Astrocyte of the spinal cord (primary cell): ENCODE measurements around the gene TBR1.

ENCODE experiments used
- DNase-seq: peaks from one replicate; pipeline ENCODE4 v3.0.0; 2011; ENCODE audit warnings: low read depth, low spot score
- H3K4me3 ChIP-seq: 2 replicates; pipeline ENCODE4 v1.5.1; 2011; ENCODE audit warnings: low read depth, mild to moderate bottlenecking, low read length, moderate library complexity
- in situ Hi-C: cut with HindIII; loops from 2 replicates; pipeline ENCODE4 v1.10.0; 2017; ENCODE audit warnings: low sequenced_read_pairs
- TF ChIP-seq, protein P1 (sequence below): IDR thresholded peaks from 2 replicates; pipeline ENCODE4 v1.5.1; 2012; ENCODE audit warnings: low read depth, mild to moderate bottlenecking, low read length, inconsistent platforms

Gene TBR1

DNA sequence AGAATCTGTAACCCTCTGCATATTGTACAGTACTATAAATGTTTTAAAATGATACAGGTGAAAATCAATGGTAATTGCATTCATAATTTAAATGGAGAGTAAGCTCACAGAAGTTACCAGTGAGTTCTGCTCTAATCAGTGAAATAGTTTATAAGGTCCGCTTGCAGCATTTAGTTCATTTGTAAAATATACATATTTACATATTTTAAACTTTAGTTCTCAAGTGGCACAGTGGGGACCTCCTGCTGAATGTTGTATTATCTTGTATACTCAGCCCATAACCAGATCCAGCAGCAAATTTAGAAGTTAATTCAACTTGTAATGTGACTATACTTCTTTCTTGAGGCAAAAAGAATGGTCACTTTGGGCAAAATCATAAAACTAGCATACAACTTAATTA, 41.7 kb upstream of the TBR1 start:
- no peak overlapping the region for H3K4me3 ChIP-seq
- TF ChIP-seq, protein P1, sequence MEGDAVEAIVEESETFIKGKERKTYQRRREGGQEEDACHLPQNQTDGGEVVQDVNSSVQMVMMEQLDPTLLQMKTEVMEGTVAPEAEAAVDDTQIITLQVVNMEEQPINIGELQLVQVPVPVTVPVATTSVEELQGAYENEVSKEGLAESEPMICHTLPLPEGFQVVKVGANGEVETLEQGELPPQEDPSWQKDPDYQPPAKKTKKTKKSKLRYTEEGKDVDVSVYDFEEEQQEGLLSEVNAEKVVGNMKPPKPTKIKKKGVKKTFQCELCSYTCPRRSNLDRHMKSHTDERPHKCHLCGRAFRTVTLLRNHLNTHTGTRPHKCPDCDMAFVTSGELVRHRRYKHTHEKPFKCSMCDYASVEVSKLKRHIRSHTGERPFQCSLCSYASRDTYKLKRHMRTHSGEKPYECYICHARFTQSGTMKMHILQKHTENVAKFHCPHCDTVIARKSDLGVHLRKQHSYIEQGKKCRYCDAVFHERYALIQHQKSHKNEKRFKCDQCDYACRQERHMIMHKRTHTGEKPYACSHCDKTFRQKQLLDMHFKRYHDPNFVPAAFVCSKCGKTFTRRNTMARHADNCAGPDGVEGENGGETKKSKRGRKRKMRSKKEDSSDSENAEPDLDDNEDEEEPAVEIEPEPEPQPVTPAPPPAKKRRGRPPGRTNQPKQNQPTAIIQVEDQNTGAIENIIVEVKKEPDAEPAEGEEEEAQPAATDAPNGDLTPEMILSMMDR, result no peak
- in situ Hi-C loops, result no loop called here
- no peak for DNase-seq

DNA sequence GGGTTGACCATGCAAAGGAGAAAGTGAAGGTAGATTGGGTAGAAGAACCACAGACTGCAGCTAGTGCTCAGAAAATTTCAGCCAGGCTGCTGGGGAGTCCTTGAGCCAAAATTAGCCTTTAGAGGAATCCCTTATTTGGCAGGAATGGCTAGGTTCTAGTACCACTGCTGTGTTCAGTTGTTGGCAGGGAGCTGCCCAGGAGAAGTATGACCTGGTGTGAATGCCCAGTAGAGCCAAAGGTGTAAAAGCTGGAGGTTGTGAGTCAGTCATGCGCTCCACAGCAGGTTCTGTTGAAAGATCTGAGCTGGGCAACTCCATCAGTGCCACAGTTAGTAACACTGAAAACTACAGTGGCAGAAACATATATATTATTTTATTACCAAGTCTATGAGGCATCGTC, 36.4 kb upstream of the TBR1 start:
- no peak overlapping the region for H3K4me3 ChIP-seq
- TF ChIP-seq, protein P1, result no peak
- in situ Hi-C loops, result no loop called here
- DNase-seq, result no peak

- DNase-seq, result no peak
- in situ Hi-C loops, result no loop called here
- TF ChIP-seq, protein P1, result no peak
- no peak overlapping the region for H3K4me3 ChIP-seq
These were observed 34.6 kb upstream of the TBR1 start for GRCh38 chr2:161381546-161381945.

DNA sequence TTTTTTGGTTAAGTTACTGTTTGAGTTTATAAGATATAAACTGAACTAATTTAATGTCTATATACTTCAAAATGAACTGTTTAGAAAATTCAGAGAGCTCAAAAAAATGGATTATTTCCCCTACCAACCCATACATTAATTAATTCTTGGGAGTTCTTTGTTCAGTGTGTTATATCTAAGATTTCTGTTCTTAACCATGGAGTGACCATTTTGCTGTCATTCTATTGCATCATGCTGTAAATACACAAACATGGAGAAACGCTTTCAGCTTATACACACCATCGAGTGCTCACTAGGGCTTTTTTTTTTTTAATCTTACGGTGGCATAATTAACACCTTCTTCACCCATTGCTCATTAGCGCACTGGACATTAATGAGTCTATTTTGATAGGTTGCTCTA, 33.4 kb upstream of the TBR1 start:
- in situ Hi-C loops, result no loop called here
- DNase-seq, result no peak
- TF ChIP-seq, protein P1, result no peak
- no peak overlapping the region for H3K4me3 ChIP-seq

GRCh38 chr2:161384864-161385263, 31.2 kb upstream of the TBR1 start:
- no peak overlapping the region for H3K4me3 ChIP-seq

DNA sequence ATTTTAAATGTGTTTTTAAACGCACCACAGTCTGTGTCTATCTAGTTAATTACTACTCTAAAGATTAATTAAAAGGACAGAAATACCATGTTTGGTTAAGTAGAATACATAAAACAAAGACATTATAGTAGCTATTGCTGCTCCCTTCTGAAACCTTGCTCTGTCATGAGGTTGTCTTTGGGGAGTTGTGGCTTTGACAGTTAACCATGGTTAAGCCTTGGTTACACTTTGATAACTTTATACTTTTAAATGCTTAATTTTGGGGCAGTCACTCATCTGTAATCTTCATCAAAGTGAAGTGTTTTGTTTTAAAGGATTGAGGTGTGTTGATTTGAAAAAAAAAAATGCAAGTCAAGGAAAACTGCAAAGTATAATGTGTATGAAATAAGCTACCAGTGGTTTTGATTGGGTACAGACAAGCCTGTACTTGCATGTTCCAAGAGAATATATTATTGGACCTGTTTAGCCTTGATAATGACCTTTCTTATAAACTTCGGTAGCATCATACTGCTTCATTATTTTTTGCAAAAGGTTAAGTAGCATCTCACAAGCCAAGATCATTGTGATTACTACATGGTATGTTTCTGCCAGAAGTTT, 29.8 kb upstream of the TBR1 start:
- no peak for DNase-seq
- TF ChIP-seq, protein P1, result no peak
- no peak overlapping the region for H3K4me3 ChIP-seq
- in situ Hi-C loops, result no loop called here

More at GRCh38 chr2:161384864-161385263, 31.2 kb upstream of the TBR1 start:
- in situ Hi-C loops, result no loop called here
- DNase-seq, result no peak
- TF ChIP-seq, protein P1, result no peak
